ENCODE results near the gene TIMP4. TPM values are rescaled to one million over a fixed set of nuclear protein-coding genes. Genes with fewer than 3 reads are reported as not detected.

The TIMP4 gene
- total and polyA plus RNA-seq, 12 donors, result 4.0 to 34.3 (median 9.7) TPM

DNA sequence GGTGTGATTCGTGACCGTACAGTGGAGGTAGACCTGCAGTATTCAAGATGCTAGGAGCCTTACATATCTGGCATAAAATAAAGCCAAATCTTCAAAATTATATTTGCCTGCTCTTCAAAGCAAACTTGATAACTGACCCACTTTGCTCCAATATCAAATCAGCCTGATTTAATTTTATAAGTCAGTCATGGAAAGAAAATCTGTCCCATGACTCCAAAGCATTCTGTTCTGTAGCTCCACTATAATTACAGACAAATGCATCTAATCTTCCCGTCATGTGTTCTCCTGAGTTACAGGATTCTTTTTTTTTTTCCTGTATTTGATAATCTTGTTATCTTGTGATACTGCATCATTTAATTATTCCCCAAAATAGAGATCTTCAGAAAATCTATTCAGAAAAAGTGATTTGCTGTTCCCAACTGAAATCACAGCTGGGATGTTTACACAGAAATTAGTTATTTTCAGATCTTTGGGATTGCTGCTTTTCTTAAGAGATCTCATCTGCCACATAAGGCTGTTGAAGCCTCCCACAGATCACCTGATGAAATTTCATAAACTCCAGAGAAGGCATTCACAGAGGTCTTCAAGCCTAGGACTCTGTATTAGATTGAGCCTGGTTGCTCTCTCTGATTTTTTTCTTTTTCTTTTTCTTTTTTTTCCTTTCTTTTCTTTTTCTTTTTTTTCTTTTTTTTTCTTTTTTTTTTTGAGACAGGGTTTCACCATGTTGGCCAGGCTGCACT is 27.2 kb downstream of the TIMP4 start:
- TF ChIP-seq CTCF (IDR thresholded peaks at IDR 0.05), result no peak
- no peak for TF ChIP-seq POLR2A (IDR thresholded peaks at IDR 0.05)

DNA sequence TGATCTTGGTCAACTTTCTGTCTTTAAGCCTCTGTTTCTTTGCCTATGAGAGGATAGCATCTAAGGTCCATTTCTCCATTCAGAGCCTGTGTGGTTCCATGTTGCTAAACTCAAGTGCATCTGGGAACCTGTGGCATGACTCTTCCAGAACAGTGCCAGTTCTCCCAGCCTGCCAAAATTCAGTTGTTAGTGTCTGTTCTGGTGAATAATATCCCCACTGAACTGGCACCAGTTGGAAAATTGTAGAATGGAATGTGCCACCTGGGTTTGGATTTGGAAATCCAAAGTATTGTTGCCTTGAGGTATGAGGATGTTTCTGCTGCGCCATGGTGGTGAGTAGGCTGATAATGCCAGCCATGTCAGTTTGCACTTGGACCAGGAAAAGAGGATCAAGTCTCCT is 31.3 kb downstream of the TIMP4 start:
- Histone ChIP-seq H3K36me3 (replicated peaks in 1 of 2) (no peaks in the 10 kb centered on the region), H3K9me3 (replicated peaks in 1 of 3) (no peaks in the 10 kb centered on the region), H3K27ac (no peak overlapping the region), H3K4me3 (no peak overlapping the region), H3K27me3 (no peaks in the 10 kb centered on the region), H3K4me1 (replicated peaks in 1 of 2) (no peaks in the 10 kb centered on the region)
- intact Hi-C loops (cut with DNase I), result no loop called here
- TF ChIP-seq POLR2A (IDR thresholded peaks at IDR 0.05), result no peak
- TF ChIP-seq CTCF (IDR thresholded peaks at IDR 0.05), result no peak
- WGBS, 4 donors, result 92 to 100% (median 94%) methylated on average over 1 of the region's 1 CpG
- DNase-seq, result no peak

More for the DNA sequence above, 27.2 kb downstream of the TIMP4 start:
- Histone ChIP-seq H3K4me1 (replicated peaks in 1 of 2) (no peaks in the 10 kb centered on the region), H3K4me3 (no peak overlapping the region), H3K36me3 (replicated peaks in 1 of 2) (no peaks in the 10 kb centered on the region), H3K27ac (no peak overlapping the region), H3K27me3 (no peaks in the 10 kb centered on the region), H3K9me3 (replicated peaks in 1 of 3) (no peaks in the 10 kb centered on the region)
- intact Hi-C loops (cut with DNase I), result no loop called here
- DNase-seq, result no peak
- WGBS, 4 donors, result 58 to 71% (median 68%) methylated on average over 3 of the region's 3 CpGs

- no peaks in the 10 kb centered on the region for H3K36me3 ChIP-seq (replicated peaks in 1 of 2)
- WGBS, 4 donors, result 60 to 82% (median 70%) methylated on average over 1 of the region's 1 CpG
- no peak for TF ChIP-seq CTCF (IDR thresholded peaks at IDR 0.05)
- TF ChIP-seq POLR2A (IDR thresholded peaks at IDR 0.05), result no peak
- no peak overlapping the region for H3K4me3 ChIP-seq
- no peaks in the 10 kb centered on the region for H3K4me1 ChIP-seq (replicated peaks in 1 of 2)
- no peak for DNase-seq
- intact Hi-C loops (cut with DNase I), result no loop called here
- H3K27ac ChIP-seq, result no peak overlapping the region
- no peaks in the 10 kb centered on the region for H3K27me3 ChIP-seq
- no peaks in the 10 kb centered on the region for H3K9me3 ChIP-seq (replicated peaks in 1 of 3)
Measured at GRCh38 chr3:12125772-12126171, 32.9 kb downstream of the TIMP4 start.

DNA sequence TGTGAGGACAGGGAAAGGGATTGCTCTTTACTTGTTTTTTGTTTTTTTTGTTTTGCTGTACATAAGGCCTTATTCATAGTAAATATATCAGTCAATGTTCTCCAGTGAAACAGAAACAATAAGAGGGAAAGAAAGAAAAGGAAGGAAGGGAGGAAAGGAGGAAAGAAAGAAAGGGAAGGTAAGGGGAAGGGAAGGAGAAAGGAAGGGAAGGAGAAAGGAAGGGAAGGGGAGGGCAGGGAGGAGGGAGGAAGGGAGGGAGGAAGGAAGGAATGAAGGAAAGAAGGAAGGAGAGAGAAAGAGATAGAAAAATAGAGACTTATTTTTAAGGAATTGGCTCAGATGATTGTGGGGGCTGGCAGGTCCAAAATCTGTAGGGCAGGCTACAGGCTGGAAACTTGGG is 37.2 kb downstream of the TIMP4 start:
- no peaks in the 10 kb centered on the region for H3K36me3 ChIP-seq (replicated peaks in 1 of 2)
- no peaks in the 10 kb centered on the region for H3K27me3 ChIP-seq
- no peak overlapping the region for H3K27ac ChIP-seq
- H3K4me1 ChIP-seq (replicated peaks in 1 of 2), result no peaks in the 10 kb centered on the region
- no peaks in the 10 kb centered on the region for H3K9me3 ChIP-seq (replicated peaks in 1 of 3)
- TF ChIP-seq CTCF (IDR thresholded peaks at IDR 0.05), result no peak
- TF ChIP-seq POLR2A (IDR thresholded peaks at IDR 0.05), result no peak
- no peak overlapping the region for H3K4me3 ChIP-seq
- intact Hi-C loops (cut with DNase I), result no loop called here
- DNase-seq, result no peak

Data from adrenal gland (tissue), 12 donors.